WTC11 (cell line): ENCODE measurements around the gene RUBCN. TPM values are rescaled to one million over a fixed set of nuclear protein-coding genes. Genes with fewer than 3 reads are reported as not detected.

Source experiments
- ATAC-seq: fragments of 200-7000 bp; cut with Tn5 transposase; 2 replicates; pipeline ENCODE4 v1.10.0; 2021; ENCODE audit warnings: mild to moderate bottlenecking, moderate library complexity
- CTCF ChIA-PET: fragments of 300-600 bp; sonication (Branson Sonifier 250); formaldehyde crosslinking; loops from one replicate; lab custom pipeline; 2021; ENCODE audit warnings: antibody characterized with exemption; lab: Charles Lee
- POLR2A ChIA-PET: fragments of 350-600 bp; sonication (Branson Sonifier 250); formaldehyde crosslinking; loops from one replicate; lab custom pipeline; 2021; ENCODE audit warnings: antibody characterized with exemption; lab: Charles Lee
- DNase-seq: peaks from one replicate; pipeline ENCODE4 v3.0.0; 2021; ENCODE audit warnings: low spot score
- H3K27ac Mint-ChIP-seq: 2 replicates; pipeline ENCODE4 v1.8.0; 2021; ENCODE audit warnings: mixed read lengths
- H3K27me3 Mint-ChIP-seq: 2 replicates; pipeline ENCODE4 v1.8.0; 2021; ENCODE audit warnings: low read depth, mild to moderate bottlenecking, moderate library complexity, mixed read lengths
- H3K36me3 Mint-ChIP-seq: 2 replicates; pipeline ENCODE4 v1.8.0; 2021; ENCODE audit warnings: mixed read lengths
- H3K4me1 Mint-ChIP-seq: 2 replicates; pipeline ENCODE4 v1.8.0; 2022; ENCODE audit warnings: mixed read lengths
- H3K4me3 Mint-ChIP-seq: 2 replicates; pipeline ENCODE4 v1.8.0; 2021; ENCODE audit warnings: mild to moderate bottlenecking, moderate library complexity, mixed read lengths
- H3K9me3 Mint-ChIP-seq: 2 replicates; pipeline ENCODE4 v1.8.0; 2021; ENCODE audit warnings: mixed read lengths
- ATF1 ChIP-seq: sonication (generic); formaldehyde crosslinking; IDR thresholded peaks from 2 replicates; pipeline ENCODE4 v1.8.1; 2023; ENCODE audit warnings: mild to moderate bottlenecking, moderate library complexity, missing genetic modification reagents
- CBFB ChIP-seq: sonication (generic); formaldehyde crosslinking; IDR thresholded peaks from 2 replicates; pipeline ENCODE4 v1.8.1; 2022; ENCODE audit warnings: mild to moderate bottlenecking, low read depth, missing genetic modification reagents
- ELF4 ChIP-seq: sonication (generic); formaldehyde crosslinking; IDR thresholded peaks from 2 replicates; pipeline ENCODE4 v1.8.1; 2022; ENCODE audit warnings: low read depth, mild to moderate bottlenecking, moderate library complexity, missing genetic modification reagents
- FOXJ3 ChIP-seq: sonication (generic); formaldehyde crosslinking; IDR thresholded peaks from 2 replicates; pipeline ENCODE4 v1.9.0; 2021; ENCODE audit warnings: missing genetic modification reagents, mild to moderate bottlenecking, borderline replicate concordance
- GABPB1 ChIP-seq: sonication (generic); formaldehyde crosslinking; IDR thresholded peaks from 2 replicates; pipeline ENCODE4 v1.8.1; 2023; ENCODE audit warnings: mild to moderate bottlenecking, missing genetic modification reagents
- HMGA2 ChIP-seq: fragments of 250-450 bp; sonication (Bioruptor Pico); IDR thresholded peaks from 2 replicates; pipeline ENCODE4 v1.4.0; 2021; ENCODE audit warnings: mild to moderate bottlenecking, moderate library complexity
- IRF2 ChIP-seq: sonication (generic); formaldehyde crosslinking; IDR thresholded peaks from 2 replicates; pipeline ENCODE4 v1.8.0; 2022; ENCODE audit warnings: low read depth, missing genetic modification reagents, borderline replicate concordance
- JAZF1 ChIP-seq: fragments of 250-450 bp; sonication (Bioruptor Pico); IDR thresholded peaks from 2 replicates; pipeline ENCODE4 v1.9.0; 2021; ENCODE audit warnings: moderate library complexity, mild to moderate bottlenecking, inconsistent platforms
- KAT7 ChIP-seq: sonication (generic); formaldehyde crosslinking; IDR thresholded peaks from 2 replicates; pipeline ENCODE4 v1.8.1; 2023; ENCODE audit warnings: missing genetic modification reagents, mild to moderate bottlenecking, borderline replicate concordance
- NR2C2 ChIP-seq: sonication (generic); formaldehyde crosslinking; IDR thresholded peaks from 2 replicates; pipeline ENCODE4 v1.8.0; 2022; ENCODE audit warnings: mild to moderate bottlenecking, missing genetic modification reagents
- TCF7 ChIP-seq: sonication (generic); formaldehyde crosslinking; IDR thresholded peaks from 2 replicates; pipeline ENCODE4 v1.8.0; 2022; ENCODE audit warnings: mild to moderate bottlenecking, low read depth, missing genetic modification reagents, moderate library complexity
- TEAD4 ChIP-seq: sonication (generic); formaldehyde crosslinking; IDR thresholded peaks from 2 replicates; pipeline ENCODE4 v1.8.0; 2022; ENCODE audit warnings: mild to moderate bottlenecking, missing genetic modification reagents
- ZBTB21 ChIP-seq: sonication (generic); formaldehyde crosslinking; IDR thresholded peaks from 2 replicates; pipeline ENCODE4 v1.8.1; 2023; ENCODE audit warnings: mild to moderate bottlenecking, missing genetic modification reagents, borderline replicate concordance
- ZNF121 ChIP-seq: sonication (generic); formaldehyde crosslinking; IDR thresholded peaks from 2 replicates; pipeline ENCODE4 v1.8.0; 2023; ENCODE audit warnings: missing genetic modification reagents
- ZNF138 ChIP-seq: sonication (generic); formaldehyde crosslinking; conservative IDR thresholded peaks from 2 replicates; pipeline ENCODE4 v1.8.1; 2022; ENCODE audit warnings: mild to moderate bottlenecking, moderate library complexity, missing genetic modification reagents
- ZNF219 ChIP-seq: sonication (generic); formaldehyde crosslinking; IDR thresholded peaks from 2 replicates; pipeline ENCODE4 v1.8.0; 2023; ENCODE audit warnings: missing genetic modification reagents, mild to moderate bottlenecking, borderline replicate concordance
- ZNF423 ChIP-seq: fragments of 250-450 bp; sonication (Bioruptor Pico); IDR thresholded peaks from 2 replicates; pipeline ENCODE4 v2.1.2; 2022; ENCODE audit warnings: mild to moderate bottlenecking, moderate library complexity
- total RNA-seq: library from RNA; stranded (reverse); gene quantifications from 3 replicates; pipeline ENCODE4 v1.2.3, GENCODE V29; 2021
- TF ChIP-seq, protein P1 (sequence below): sonication (generic); formaldehyde crosslinking; IDR thresholded peaks from 2 replicates; pipeline ENCODE4 v1.8.1; 2023; ENCODE audit warnings: mild to moderate bottlenecking, missing genetic modification reagents, moderate library complexity
- TF ChIP-seq, protein P2 (sequence below): sonication (generic); formaldehyde crosslinking; IDR thresholded peaks from 2 replicates; pipeline ENCODE4 v1.8.1; 2022; ENCODE audit warnings: mild to moderate bottlenecking, moderate library complexity, missing genetic modification reagents
- TF ChIP-seq, protein P3 (sequence below): sonication (generic); formaldehyde crosslinking; IDR thresholded peaks from 2 replicates; pipeline ENCODE4 v1.8.1; 2022; ENCODE audit warnings: low read depth, missing genetic modification reagents, borderline replicate concordance
- TF ChIP-seq, protein P4 (sequence below): sonication (generic); formaldehyde crosslinking; IDR thresholded peaks from 2 replicates; pipeline ENCODE4 v1.8.1; 2023; ENCODE audit warnings: mild to moderate bottlenecking, moderate library complexity, missing genetic modification reagents
- TF ChIP-seq, protein P5 (sequence below): sonication (generic); formaldehyde crosslinking; IDR thresholded peaks from 2 replicates; pipeline ENCODE4 v1.8.0; 2022; ENCODE audit warnings: mild to moderate bottlenecking, missing genetic modification reagents
- TF ChIP-seq, protein P6 (sequence below): sonication (generic); formaldehyde crosslinking; IDR thresholded peaks from 2 replicates; pipeline ENCODE4 v1.8.0; 2023; ENCODE audit warnings: missing genetic modification reagents, mild to moderate bottlenecking, borderline replicate concordance

The RUBCN gene
- total RNA-seq, 1 experiment from 2014 or later, result 22.9 TPM

DNA sequence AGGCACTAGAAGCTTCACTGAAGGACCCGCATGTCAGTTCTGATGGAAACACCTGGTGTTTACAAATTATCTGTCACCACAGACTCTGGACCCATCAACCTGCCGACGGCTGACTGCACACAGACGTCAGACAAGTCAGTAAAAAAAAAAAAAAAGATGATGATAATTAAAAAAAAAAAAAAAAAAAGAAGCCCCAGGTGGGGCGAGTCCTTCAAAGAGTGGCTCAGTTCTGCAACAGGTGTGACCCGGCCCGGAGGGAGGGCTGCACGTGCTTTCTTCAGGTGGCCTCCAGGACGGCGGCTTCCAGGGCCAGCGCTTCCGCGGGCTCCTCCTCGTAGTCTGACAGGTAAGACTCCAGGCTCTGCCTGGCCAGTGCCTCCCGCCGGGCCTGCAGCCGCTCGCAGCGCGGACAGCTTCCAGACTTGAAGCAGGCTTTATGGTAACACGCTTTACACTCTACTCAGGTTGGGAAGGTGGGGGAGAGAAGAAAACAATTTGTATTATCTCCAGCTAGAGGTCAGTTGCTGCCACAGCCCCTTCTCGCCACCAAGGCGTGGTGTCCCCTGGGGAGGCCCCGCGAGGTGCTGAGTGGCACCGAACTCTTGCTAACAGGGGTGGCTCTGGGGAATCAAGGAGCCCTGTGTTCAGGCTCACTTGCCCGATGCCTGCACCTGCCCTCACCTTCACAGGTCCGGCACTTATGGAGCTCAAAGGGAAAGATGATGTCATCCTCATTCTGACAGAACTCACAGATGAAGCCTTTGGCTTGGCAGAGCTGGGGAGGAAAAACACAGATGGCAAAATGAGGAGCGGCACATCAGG lies 61.8 kb downstream of the RUBCN start:
- Mint-ChIP-seq H3K9me3 (peaks cover 12% of the 10 kb centered on the region), H3K27ac (no peak overlapping the region)
- ATAC-seq, result no peak

DNA sequence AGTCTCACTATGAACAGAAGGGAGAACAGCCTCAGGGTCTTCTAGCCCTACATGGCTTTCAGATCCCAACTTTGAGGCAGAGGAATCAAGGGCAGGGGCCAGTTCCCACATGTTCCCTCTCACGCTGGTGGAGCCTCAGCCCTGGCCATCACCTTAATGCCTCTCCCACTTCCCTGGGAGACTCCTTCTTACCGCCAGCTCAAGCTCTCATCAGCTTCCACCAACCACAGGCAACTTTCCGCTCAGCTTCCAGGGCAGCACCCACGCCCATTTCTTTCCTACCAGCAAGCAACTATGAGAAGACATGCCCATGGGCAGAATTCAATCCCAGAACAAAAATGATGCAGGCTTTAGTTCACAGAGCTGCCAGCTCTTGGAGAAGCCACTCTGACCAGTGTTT lies 63.5 kb downstream of the RUBCN start:
- H3K36me3 Mint-ChIP-seq, result peaks cover 22% of the 10 kb centered on the region
- no peaks in the 10 kb centered on the region for H3K27me3 Mint-ChIP-seq
- DNase-seq, result no peak
- 0 out of 2 replicates have a peak overlapping the region, but pooled peaks have one; percentile 31 for H3K27ac Mint-ChIP-seq
- TF ChIP-seq, protein P1, sequence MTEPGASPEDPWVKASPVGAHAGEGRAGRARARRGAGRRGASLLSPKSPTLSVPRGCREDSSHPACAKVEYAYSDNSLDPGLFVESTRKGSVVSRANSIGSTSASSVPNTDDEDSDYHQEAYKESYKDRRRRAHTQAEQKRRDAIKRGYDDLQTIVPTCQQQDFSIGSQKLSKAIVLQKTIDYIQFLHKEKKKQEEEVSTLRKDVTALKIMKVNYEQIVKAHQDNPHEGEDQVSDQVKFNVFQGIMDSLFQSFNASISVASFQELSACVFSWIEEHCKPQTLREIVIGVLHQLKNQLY (CRISPR knock-in tag), result no peak
- TF ChIP-seq JAZF1 (no peak), ATF1 (CRISPR knock-in tag) (no peak), ZNF423 (CRISPR knock-in tag) (no peak), CBFB (CRISPR knock-in tag) (no peak), KAT7 (no peak), GABPB1 (CRISPR knock-in tag) (no peak), ZNF219 (no peak), ELF4 (CRISPR knock-in tag) (no peak)
- TF ChIP-seq, protein P2, sequence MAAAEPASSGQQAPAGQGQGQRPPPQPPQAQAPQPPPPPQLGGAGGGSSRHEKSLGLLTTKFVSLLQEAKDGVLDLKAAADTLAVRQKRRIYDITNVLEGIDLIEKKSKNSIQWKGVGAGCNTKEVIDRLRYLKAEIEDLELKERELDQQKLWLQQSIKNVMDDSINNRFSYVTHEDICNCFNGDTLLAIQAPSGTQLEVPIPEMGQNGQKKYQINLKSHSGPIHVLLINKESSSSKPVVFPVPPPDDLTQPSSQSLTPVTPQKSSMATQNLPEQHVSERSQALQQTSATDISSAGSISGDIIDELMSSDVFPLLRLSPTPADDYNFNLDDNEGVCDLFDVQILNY (CRISPR knock-in tag), result no peak
- H3K4me1 Mint-ChIP-seq, result no peaks in the 10 kb centered on the region
- ChIA-PET CTCF (no interaction called here), POLR2A (no interaction called here)
- no peak for ATAC-seq
- H3K9me3 Mint-ChIP-seq, result peaks cover 4% of the 10 kb centered on the region
- H3K4me3 Mint-ChIP-seq, result no peak overlapping the region

More for the DNA sequence above, 61.8 kb downstream of the RUBCN start:
- no peaks in the 10 kb centered on the region for H3K4me1 Mint-ChIP-seq
- CTCF ChIA-PET, result no interaction called here
- H3K27me3 Mint-ChIP-seq, result no peaks in the 10 kb centered on the region
- H3K36me3 Mint-ChIP-seq, result peaks cover 31% of the 10 kb centered on the region
- TF ChIP-seq ZNF121 (CRISPR knock-in tag) (no peak), FOXJ3 (CRISPR knock-in tag) (no peak), HMGA2 (no peak), ZBTB21 (no peak), TEAD4 (CRISPR knock-in tag) (no peak), IRF2 (CRISPR knock-in tag) (no peak)
- TF ChIP-seq, protein P3, sequence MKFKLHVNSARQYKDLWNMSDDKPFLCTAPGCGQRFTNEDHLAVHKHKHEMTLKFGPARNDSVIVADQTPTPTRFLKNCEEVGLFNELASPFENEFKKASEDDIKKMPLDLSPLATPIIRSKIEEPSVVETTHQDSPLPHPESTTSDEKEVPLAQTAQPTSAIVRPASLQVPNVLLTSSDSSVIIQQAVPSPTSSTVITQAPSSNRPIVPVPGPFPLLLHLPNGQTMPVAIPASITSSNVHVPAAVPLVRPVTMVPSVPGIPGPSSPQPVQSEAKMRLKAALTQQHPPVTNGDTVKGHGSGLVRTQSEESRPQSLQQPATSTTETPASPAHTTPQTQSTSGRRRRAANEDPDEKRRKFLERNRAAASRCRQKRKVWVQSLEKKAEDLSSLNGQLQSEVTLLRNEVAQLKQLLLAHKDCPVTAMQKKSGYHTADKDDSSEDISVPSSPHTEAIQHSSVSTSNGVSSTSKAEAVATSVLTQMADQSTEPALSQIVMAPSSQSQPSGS (CRISPR knock-in tag), result no peak
- POLR2A ChIA-PET, result no interaction called here
- H3K4me3 Mint-ChIP-seq, result no peak overlapping the region
- DNase-seq, result no peak

DNA sequence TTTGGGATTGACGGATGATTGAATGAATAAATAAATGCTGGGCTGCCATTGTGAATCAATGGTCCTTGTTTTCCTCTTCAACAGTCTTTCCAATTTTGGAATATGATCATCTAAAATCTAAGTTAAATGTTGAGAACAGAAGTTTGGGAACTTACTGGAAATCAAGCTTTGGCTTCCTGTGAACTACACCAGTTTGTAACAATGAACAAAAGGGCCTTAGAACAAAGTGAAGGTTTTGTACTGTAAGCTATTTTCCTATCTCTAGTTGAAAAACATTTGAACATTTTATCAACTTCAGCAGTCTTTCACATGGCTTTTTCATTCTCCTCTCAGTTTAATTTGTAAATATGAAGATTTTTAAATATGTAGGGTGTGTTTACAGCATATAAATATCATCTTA lies 66.3 kb downstream of the RUBCN start:
- ATAC-seq (no peak), DNase-seq (no peak)
- no peaks in the 10 kb centered on the region for H3K9me3 Mint-ChIP-seq
- ChIA-PET POLR2A (no interaction called here), CTCF (interaction anchor here (2.6 kb wide), 1 partner anchor 11 kb away, joined by 8 read pairs; no protein-coding TSS in a partner anchor)
- no peaks in the 10 kb centered on the region for H3K4me1 Mint-ChIP-seq
- H3K27ac Mint-ChIP-seq, result no peak overlapping the region
- H3K4me3 Mint-ChIP-seq, result no peak overlapping the region
- no peaks in the 10 kb centered on the region for H3K27me3 Mint-ChIP-seq
- H3K36me3 Mint-ChIP-seq, result peaks cover 9% of the 10 kb centered on the region; the same call in 1 of the 2 replicates
- no peak for TF ChIP-seq NR2C2
- TF ChIP-seq, protein P4, sequence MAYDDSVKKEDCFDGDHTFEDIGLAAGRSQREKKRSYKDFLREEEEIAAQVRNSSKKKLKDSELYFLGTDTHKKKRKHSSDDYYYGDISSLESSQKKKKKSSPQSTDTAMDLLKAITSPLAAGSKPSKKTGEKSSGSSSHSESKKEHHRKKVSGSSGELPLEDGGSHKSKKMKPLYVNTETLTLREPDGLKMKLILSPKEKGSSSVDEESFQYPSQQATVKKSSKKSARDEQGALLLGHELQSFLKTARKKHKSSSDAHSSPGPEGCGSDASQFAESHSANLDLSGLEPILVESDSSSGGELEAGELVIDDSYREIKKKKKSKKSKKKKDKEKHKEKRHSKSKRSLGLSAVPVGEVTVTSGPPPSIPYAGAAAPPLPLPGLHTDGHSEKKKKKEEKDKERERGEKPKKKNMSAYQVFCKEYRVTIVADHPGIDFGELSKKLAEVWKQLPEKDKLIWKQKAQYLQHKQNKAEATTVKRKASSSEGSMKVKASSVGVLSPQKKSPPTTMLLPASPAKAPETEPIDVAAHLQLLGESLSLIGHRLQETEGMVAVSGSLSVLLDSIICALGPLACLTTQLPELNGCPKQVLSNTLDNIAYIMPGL, result no peak
- TF ChIP-seq, protein P5, sequence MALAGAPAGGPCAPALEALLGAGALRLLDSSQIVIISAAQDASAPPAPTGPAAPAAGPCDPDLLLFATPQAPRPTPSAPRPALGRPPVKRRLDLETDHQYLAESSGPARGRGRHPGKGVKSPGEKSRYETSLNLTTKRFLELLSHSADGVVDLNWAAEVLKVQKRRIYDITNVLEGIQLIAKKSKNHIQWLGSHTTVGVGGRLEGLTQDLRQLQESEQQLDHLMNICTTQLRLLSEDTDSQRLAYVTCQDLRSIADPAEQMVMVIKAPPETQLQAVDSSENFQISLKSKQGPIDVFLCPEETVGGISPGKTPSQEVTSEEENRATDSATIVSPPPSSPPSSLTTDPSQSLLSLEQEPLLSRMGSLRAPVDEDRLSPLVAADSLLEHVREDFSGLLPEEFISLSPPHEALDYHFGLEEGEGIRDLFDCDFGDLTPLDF, result no peak
- no peak for TF ChIP-seq ZNF423 (CRISPR knock-in tag)
- TF ChIP-seq ZNF138, result no peak
- TF ChIP-seq, protein P6, sequence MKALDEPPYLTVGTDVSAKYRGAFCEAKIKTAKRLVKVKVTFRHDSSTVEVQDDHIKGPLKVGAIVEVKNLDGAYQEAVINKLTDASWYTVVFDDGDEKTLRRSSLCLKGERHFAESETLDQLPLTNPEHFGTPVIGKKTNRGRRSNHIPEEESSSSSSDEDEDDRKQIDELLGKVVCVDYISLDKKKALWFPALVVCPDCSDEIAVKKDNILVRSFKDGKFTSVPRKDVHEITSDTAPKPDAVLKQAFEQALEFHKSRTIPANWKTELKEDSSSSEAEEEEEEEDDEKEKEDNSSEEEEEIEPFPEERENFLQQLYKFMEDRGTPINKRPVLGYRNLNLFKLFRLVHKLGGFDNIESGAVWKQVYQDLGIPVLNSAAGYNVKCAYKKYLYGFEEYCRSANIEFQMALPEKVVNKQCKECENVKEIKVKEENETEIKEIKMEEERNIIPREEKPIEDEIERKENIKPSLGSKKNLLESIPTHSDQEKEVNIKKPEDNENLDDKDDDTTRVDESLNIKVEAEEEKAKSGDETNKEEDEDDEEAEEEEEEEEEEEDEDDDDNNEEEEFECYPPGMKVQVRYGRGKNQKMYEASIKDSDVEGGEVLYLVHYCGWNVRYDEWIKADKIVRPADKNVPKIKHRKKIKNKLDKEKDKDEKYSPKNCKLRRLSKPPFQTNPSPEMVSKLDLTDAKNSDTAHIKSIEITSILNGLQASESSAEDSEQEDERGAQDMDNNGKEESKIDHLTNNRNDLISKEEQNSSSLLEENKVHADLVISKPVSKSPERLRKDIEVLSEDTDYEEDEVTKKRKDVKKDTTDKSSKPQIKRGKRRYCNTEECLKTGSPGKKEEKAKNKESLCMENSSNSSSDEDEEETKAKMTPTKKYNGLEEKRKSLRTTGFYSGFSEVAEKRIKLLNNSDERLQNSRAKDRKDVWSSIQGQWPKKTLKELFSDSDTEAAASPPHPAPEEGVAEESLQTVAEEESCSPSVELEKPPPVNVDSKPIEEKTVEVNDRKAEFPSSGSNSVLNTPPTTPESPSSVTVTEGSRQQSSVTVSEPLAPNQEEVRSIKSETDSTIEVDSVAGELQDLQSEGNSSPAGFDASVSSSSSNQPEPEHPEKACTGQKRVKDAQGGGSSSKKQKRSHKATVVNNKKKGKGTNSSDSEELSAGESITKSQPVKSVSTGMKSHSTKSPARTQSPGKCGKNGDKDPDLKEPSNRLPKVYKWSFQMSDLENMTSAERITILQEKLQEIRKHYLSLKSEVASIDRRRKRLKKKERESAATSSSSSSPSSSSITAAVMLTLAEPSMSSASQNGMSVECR (CRISPR knock-in tag), result no peak
- TF ChIP-seq TCF7 (CRISPR knock-in tag), result no peak
